ENCODE data around the gene ZFR2.
"Not testable (repeated sequence)": the region's sequence is repeated elsewhere in the genome, so short reads cannot be mapped to it uniquely, and the experiment has no call there.

ZFR2 gene

DNA sequence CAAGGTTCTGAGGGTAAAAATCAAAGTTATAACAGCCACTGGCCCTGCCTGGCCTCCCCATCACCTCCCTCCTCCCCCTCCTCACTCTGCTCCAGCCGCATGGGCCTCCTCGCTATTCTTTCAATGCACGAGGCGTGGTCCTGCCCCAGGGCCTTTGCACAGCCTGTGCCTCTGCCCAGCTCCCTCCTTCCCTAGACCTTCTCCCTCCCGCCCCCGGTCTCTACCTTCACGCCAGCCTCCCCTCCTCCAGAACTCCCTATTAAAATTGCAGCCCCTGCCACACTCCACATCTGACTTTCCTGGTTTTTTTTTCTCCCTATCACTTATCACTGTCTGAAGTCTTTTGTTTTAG is 100.1 kb downstream of the ZFR2 start:
- no peak for DNase-seq

DNA sequence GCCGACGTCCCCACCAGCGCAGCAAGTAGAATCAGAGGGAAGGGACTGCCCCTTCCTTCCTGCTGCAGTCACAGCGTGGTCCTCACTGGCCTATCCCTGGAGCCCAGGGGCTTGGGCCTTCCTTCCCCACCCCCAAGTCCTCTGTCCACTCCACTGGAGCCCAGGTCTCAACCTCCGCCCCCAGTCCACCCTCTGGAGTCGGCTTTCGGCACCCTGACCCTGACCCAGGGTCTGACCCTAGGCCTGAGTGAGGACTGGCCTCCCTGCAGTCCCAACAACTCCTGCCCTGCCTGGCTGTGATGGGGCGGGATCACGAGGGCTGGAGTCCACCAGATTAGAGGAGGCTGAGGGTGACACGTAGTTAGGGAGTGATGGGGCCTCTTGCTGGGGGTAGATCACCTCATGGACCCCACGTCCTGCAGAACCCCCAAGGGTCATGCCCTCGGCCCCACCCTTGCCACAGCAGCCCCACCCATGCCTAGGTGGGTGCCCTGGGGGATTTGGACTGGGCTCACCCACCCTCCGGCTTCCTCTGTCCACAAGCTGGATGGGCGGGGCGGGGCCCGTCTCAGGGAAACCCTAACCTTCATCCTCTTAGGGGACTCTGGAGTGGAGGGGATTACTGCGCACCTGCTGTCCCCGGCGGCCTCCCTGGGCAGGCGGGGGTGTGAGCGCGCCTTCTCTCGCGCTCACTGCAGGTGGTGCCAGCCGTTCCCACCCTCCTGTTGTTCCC is 100.7 kb downstream of the ZFR2 start:
- DNase-seq = no peak

DNA sequence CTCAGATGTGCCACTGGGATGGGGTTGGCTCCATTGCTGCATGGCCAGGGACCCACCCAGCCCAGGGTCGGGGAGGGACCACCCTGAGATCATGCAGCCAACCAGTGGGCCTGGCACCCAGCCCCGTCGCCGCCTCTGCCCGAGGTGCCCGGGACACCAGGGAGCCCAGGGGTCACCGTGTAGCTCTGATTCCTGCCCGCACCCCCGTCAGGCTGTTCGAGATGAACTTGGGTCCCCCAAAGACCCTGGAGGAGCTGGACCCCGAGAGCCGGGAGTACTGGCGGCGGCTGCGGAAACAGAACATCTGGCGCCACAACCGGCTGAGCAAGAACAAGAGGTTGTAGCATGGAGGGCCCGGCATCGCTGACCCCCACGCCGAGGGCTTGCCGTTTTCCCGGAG is 101.8 kb downstream of the ZFR2 start:
- DNase-seq = no peak

DNA sequence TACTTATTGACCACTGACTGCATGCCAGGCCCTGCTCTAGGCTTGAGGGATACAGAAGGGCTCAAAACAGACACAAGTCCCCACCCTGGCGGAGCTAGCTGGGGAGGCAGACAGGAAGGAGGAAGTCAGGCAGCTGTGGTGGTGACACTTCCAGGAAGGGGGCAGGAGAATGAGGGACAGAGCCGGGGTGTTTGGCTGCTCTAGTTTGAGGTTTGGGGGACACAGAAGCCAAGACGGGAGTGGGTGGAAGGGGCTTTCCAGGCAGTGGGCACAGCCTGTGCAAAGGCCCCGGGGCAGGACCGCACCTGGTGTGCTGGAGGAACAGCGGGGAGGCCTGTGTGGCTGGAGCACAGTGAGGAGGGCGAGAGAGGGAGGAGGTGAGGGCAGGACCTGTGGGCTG is 102.3 kb downstream of the ZFR2 start:
- DNase-seq = no peak

DNA sequence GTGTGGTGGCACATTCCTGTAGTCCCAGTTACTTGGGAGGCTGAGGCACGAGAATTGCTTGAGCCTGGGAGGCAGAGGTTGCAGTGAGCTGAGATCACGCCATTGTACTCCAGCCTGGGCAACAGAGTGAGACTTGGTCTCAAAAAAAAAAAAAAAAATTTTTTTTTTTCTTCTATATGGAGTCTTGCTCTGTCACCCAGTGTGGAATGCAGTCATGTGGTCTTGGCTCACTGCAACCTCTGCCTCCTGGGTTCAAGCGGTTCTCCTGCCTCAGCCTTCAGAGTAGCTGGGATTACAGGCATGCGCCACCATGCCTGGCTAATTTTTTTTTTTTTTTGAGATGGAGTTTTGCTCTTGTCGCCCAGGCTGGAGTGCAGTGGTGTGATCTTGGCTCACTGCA is 103.1 kb downstream of the ZFR2 start:
- DNase-seq = not testable (repeated sequence)

DNA sequence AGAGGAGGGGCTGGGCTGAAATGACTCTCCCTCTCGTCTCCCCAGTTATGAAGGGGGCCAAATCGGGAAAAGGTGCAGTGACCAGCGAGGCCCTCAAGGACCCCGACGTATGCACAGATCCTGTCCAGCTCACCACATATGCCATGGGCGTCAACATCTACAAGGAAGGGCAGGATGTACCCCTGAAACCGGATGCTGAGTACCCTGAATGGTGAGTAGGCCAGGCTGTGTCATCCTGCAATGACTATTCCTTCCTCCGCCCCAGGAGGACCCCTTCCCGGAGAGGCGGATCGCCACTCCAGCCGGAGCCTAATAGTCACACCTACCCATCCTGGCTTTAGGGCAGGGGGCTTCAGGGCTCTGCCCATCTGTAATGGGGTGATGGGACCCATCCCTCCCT is 103.7 kb downstream of the ZFR2 start:
- no peak for DNase-seq

DNA sequence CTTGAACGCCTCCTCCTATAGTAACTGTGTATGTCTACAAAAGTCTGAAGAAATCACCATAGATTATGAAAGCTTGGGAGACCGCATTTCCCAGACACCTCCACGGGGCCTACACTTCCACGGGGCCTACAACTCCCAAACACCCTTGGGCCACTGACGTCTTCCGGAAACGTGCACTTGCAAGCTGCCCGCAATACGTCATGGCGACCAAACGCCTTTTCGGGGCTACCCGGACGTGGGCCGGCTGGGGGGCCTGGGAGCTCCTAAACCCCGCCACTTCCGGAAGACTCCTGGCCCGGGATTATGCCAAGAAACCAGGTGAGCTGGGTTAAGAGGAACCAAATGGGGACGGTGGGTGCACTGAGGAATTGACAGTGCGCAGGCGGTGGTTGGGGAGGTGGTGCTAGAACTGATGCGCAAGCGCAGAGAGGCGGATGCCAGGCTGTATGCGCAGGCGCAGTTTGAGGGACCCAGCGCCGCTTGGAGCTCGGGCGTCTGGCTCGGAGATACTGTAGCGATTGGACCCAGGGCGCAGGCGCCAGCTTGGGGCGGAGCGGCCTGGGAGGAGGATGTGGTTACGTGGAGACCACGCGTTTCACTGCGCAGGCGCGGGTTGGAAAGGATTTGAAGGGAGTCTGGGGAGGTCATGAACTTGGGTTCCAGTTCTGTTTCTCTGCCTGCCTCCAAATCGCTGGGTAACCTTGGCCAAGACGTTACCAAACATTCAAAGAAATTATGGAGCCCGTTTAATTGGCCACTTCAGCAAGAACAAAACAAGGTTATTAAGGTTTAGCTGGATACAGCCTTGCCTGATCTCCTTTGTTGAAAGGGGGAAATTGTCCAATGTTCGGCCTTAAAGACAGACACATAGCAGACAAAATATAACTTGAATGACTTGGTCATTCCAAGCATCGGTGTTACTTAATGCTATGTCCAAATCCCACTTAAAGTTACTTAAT is 106.1 kb downstream of the ZFR2 start, which contains the start of gene MRPL54:
TSS of gene MRPL54 (plus strand) at position 182 of the 959 bp plus-strand sequence. CDS start at position 201, 19 bp downstream.
- DNase-seq = peak; percentile 88

DNA sequence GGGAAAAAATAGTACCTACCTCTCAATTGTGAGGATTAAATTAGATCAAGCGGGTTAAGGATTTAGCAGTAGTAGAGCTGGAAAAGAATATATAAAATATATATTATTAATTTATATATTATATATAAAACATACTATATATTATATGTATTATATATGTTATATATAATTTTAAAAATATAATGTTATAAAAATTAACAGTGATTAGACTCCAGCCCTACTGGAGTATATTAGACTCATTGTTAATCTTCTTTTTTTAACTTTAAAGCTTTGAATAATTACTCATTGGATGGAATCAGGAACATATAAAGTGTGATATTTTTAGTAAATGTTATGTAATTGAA is 106.7 kb downstream of the ZFR2 start:
- DNase-seq = no peak

DNA sequence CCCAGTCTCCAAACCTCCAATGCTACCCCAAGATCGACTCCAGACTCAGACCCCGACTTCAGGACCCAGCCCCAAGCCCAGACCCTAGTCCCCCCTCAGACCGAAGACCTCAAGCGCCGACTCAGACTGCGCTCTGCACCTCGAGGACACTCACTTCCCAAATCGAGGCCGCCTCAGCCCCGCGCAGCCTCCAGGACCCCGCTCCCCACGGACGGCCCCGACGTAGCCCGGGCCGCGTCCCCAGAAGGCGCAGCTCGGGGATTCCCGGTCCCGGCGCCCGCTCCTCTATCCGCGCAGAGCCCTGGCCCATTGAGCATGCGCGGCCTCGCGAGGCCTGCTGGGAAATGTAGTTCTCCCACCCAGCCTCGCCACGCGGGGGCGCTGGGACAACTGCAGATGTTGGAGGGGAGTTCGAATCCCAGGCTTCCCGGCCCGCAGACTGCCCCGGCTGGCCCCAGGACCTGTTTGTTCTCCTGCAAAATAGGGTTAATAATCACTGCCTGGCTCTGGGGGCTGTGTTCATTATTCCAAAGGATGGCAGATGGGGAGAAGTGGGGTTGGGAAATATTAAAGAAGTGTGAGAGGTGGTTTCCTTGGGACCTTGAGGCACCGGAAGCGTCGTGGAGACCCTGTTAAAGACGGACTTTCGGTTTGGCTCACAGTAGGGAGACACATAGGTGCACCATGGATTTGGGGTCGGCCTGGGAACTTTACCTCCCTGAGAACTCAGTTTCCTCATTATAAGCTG is 107.3 kb downstream of the ZFR2 start, which contains the start of gene APBA3:
TSS of gene APBA3 (minus strand) at position 311 of the 748 bp plus-strand sequence. CDS start 1,428 bp downstream, outside the sequence.
- no peak for DNase-seq

DNA sequence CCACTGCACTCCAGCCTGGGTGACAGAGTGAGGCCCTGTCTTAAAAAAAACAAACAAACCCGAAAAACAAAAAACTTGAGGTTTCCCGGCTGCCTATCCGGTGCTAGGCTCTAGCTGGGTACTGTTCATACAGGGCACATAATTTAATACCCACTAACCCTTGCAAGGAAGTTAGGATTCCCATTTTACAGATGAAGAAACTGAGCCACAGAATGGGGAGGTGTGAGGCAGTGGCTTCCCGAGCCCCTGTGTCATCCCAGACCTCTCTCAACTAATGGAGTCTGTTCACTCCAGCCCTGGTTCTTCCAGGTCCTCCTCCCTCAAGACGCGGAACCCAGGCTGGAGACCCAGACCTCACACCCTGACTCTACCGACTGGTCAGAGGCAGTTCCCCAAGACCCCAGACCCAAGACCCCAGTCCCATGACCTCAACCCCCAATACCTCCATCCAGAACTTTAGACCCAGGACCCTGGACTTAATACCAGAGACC is 107.9 kb downstream of the ZFR2 start:
- no peak for DNase-seq

DNA sequence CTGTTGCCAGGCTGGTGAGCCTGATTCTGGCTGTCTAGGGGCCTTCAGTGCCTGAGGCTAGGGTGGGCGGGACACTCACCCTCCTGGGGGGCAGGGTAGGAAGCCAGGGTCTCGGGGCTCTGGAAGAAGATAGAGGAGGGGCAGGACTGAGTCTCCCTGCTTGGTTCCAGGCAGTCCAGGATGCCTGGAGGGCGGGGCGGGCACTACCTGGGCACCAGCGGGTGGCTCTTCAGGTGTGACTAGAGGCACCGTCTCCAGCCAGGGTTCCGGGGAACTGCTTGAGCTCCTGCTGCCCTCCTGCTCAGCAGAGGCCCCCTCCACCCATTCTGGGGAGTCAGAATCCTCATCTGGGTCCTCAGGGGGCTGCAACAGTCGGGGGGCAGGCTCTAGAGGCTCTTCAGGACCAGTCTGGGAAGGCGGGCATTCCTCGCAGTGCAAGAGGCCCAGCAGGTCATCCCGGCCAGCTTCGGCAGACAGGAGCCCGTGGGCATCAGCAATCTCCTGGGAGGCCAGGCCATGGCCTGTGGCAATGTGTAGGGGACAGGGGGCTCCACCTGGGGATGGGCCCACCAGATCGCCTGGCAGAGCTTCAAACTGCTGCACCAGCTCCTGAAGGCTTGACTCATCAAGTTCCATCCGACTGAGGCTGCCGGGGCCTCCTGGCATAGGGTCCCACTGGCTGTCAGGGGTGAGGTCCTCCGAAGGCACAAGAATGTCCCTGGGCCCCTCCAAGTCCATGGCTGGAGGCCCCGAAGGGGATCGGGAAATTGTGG is 109.2 kb downstream of the ZFR2 start:
- no peak for DNase-seq

DNA sequence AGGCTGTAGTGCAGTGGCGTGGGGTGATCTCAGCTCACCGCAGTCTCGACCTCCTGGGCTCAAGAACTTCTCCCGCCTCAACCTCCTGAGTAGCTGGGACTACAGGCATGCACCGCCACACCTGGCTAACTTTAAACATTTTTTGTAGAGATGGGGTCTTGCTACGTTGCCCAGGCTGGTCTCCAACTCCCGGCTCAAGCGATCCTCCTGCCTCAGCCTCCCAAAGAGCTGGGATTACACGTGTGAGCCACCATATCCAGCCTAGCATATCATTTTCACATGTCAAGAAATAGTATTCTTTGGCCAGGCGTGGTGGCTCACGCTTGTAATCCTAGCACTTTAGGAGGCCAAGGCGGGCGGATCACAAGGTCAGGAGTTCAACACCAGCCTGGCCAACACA is 110.5 kb downstream of the ZFR2 start:
- not testable (repeated sequence) for DNase-seq

DNA sequence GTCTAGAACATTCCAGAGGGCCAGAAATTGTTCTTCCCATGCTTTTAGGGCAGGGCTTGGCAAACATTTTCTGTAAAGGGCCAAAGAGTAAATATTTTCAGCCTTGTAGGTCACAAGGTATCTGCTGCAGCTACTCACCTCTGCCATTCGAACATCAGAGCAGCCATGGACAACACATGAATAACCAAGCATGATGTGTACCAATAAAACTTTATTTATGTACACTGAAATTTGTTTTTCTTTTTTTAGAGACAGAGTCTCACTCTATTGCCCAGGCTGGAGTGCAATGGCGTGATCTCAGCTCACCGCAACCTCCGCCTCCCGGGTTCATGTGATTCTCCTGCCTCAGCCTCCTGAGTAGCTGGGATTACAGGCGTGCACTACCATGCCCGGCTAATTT is 111.1 kb downstream of the ZFR2 start:
- not testable (repeated sequence) for DNase-seq

All from cortex of kidney (tissue), 1 donor.